Activated naive CD4-positive, alpha-beta T cell treated with anti-CD3 and anti-CD28 coated beads for 36 hours (primary cell): ENCODE measurements around the gene ALDH3A2. TPM values are rescaled to one million over a fixed set of nuclear protein-coding genes. Genes with fewer than 3 reads are reported as not detected.
"Not testable (repeated sequence)": the region's sequence is repeated elsewhere in the genome, so short reads cannot be mapped to it uniquely, and the experiment has no call there.

ENCODE experiments used
- CTCF ChIA-PET: fragments of 350-600 bp; sonication (Branson Sonifier 250); formaldehyde crosslinking; loops from one replicate; lab custom pipeline; 2021; ENCODE audit warnings: antibody characterized with exemption; lab: Charles Lee
- DNase-seq: peaks from one replicate; pipeline ENCODE4 v3.0.0-alpha.2; 2020
- H3K27ac Mint-ChIP-seq: one replicate; pipeline ENCODE4 v1.8.0; 2021; ENCODE audit warnings: mild to moderate bottlenecking, mixed read lengths
- H3K27me3 Mint-ChIP-seq: one replicate; pipeline ENCODE4 v1.8.0; 2021; ENCODE audit warnings: low read depth, mixed read lengths
- H3K36me3 Mint-ChIP-seq: one replicate; pipeline ENCODE4 v1.8.0; 2021; ENCODE audit warnings: low read depth, mixed read lengths
- H3K4me1 Mint-ChIP-seq: one replicate; pipeline ENCODE4 v1.8.0; 2021; ENCODE audit warnings: low read depth, mixed read lengths
- H3K4me3 Mint-ChIP-seq: one replicate; pipeline ENCODE4 v1.8.0; 2021; ENCODE audit warnings: mild to moderate bottlenecking, moderate library complexity, mixed read lengths
- H3K9me3 Mint-ChIP-seq: one replicate; pipeline ENCODE4 v1.8.0; 2021; ENCODE audit warnings: mixed read lengths
- intact Hi-C: fragments of 100-400 bp; cut with micrococcal nuclease; formaldehyde crosslinking; loops from one replicate; pipeline ENCODE4 v1.15.1; 2023
- total RNA-seq, 2 experiments: library from RNA; stranded (reverse); gene quantifications; one replicate each; pipeline ENCODE4 v1.2.3, GENCODE V29; 2021

ALDH3A2 gene
- total RNA-seq, 2 experiments from 2014 or later = 21.0 to 22.3 TPM

GRCh38 chr17:19669680-19670079 is 21.1 kb downstream of the ALDH3A2 start:
- CTCF ChIA-PET = interaction anchor here (0.6 kb wide), 1 partner anchor 265 kb away, joined by 3 read pairs; no protein-coding TSS in a partner anchor
- H3K36me3 Mint-ChIP-seq, H3K4me1 Mint-ChIP-seq, H3K27ac Mint-ChIP-seq, DNase-seq, H3K9me3 Mint-ChIP-seq, intact Hi-C loops, H3K27me3 Mint-ChIP-seq, H3K4me3 Mint-ChIP-seq: not testable (repeated sequence)

- H3K36me3 Mint-ChIP-seq = peaks cover 13% of the 10 kb centered on the region
- DNase-seq = no peak
- CTCF ChIA-PET = interaction anchor here (0.6 kb wide), 1 partner anchor 305 kb away, joined by 3 read pairs; no protein-coding TSS in a partner anchor
- intact Hi-C loops = no loop called here
- no peaks in the 10 kb centered on the region for H3K9me3 Mint-ChIP-seq
- no peak overlapping the region for H3K27ac Mint-ChIP-seq
- no peaks in the 10 kb centered on the region for H3K4me1 Mint-ChIP-seq
- H3K4me3 Mint-ChIP-seq = no peak overlapping the region
- H3K27me3 Mint-ChIP-seq = no peaks in the 10 kb centered on the region
Observed at GRCh38 chr17:19670908-19671307, 22.4 kb downstream of the ALDH3A2 start.

GRCh38 chr17:19671433-19671832 is 22.9 kb downstream of the ALDH3A2 start:
- CTCF ChIA-PET = interaction anchor here (0.6 kb wide), 1 partner anchor 306 kb away, joined by 3 read pairs; no protein-coding TSS in a partner anchor
- H3K9me3 Mint-ChIP-seq = no peaks in the 10 kb centered on the region
- no peaks in the 10 kb centered on the region for H3K27me3 Mint-ChIP-seq
- intact Hi-C loops = no loop called here
- H3K4me1 Mint-ChIP-seq = no peaks in the 10 kb centered on the region
- no peak overlapping the region for H3K27ac Mint-ChIP-seq
- H3K36me3 Mint-ChIP-seq = peaks cover 15% of the 10 kb centered on the region
- no peak for DNase-seq
- no peak overlapping the region for H3K4me3 Mint-ChIP-seq

- no peaks in the 10 kb centered on the region for H3K4me1 Mint-ChIP-seq
- no peak overlapping the region for H3K27ac Mint-ChIP-seq
- H3K27me3 Mint-ChIP-seq = no peaks in the 10 kb centered on the region
- H3K9me3 Mint-ChIP-seq = no peaks in the 10 kb centered on the region
- DNase-seq = no peak
- no peak overlapping the region for H3K4me3 Mint-ChIP-seq
- H3K36me3 Mint-ChIP-seq = peaks cover 15% of the 10 kb centered on the region
- intact Hi-C loops = no loop called here
- CTCF ChIA-PET = interaction anchor here (1.2 kb wide), 1 partner anchor 95 kb away, joined by 3 read pairs; no protein-coding TSS in a partner anchor
Observed at GRCh38 chr17:19672009-19672750, 23.6 kb downstream of the ALDH3A2 start.

- Mint-ChIP-seq H3K36me3 (peaks cover 15% of the 10 kb centered on the region), H3K4me3 (no peak overlapping the region), H3K27me3 (no peaks in the 10 kb centered on the region), H3K27ac (no peak overlapping the region), H3K4me1 (no peaks in the 10 kb centered on the region), H3K9me3 (no peaks in the 10 kb centered on the region)
- CTCF ChIA-PET = no interaction called here
- intact Hi-C loops = no loop called here
- no peak for DNase-seq
Observed at GRCh38 chr17:19673623-19674022, 25.1 kb downstream of the ALDH3A2 start.

- H3K9me3 Mint-ChIP-seq = no peaks in the 10 kb centered on the region
- no peak overlapping the region for H3K4me3 Mint-ChIP-seq
- DNase-seq = no peak
- intact Hi-C loops = no loop called here
- no peak overlapping the region for H3K27ac Mint-ChIP-seq
- peaks cover 15% of the 10 kb centered on the region for H3K36me3 Mint-ChIP-seq
- CTCF ChIA-PET = no interaction called here
- H3K4me1 Mint-ChIP-seq = no peaks in the 10 kb centered on the region
- no peaks in the 10 kb centered on the region for H3K27me3 Mint-ChIP-seq
Observed at GRCh38 chr17:19676896-19677295, 28.3 kb downstream of the ALDH3A2 start.

- CTCF ChIA-PET = no interaction called here
- H3K9me3 Mint-ChIP-seq = no peaks in the 10 kb centered on the region
- intact Hi-C loops = no loop called here
- H3K36me3 Mint-ChIP-seq = peaks cover 10% of the 10 kb centered on the region
- no peak overlapping the region for H3K4me3 Mint-ChIP-seq
- no peaks in the 10 kb centered on the region for H3K4me1 Mint-ChIP-seq
- H3K27ac Mint-ChIP-seq = no peak overlapping the region
- H3K27me3 Mint-ChIP-seq = no peaks in the 10 kb centered on the region
- no peak for DNase-seq
Observed at GRCh38 chr17:19677736-19678379, 29.3 kb downstream of the ALDH3A2 start.

- CTCF ChIA-PET = no interaction called here
- no peak overlapping the region for H3K4me3 Mint-ChIP-seq
- DNase-seq = no peak
- peaks cover 10% of the 10 kb centered on the region for H3K36me3 Mint-ChIP-seq
- H3K27me3 Mint-ChIP-seq = no peaks in the 10 kb centered on the region
- H3K27ac Mint-ChIP-seq = no peak overlapping the region
- no peaks in the 10 kb centered on the region for H3K9me3 Mint-ChIP-seq
- no peaks in the 10 kb centered on the region for H3K4me1 Mint-ChIP-seq
- intact Hi-C loops = no loop called here
Observed at GRCh38 chr17:19678581-19679453, 30.3 kb downstream of the ALDH3A2 start.

- CTCF ChIA-PET = no interaction called here
- Mint-ChIP-seq H3K4me1 (no peaks in the 10 kb centered on the region), H3K27me3 (no peaks in the 10 kb centered on the region), H3K9me3 (no peaks in the 10 kb centered on the region), H3K27ac (no peak overlapping the region), H3K4me3 (no peak overlapping the region), H3K36me3 (peaks cover 2% of the 10 kb centered on the region)
- DNase-seq = no peak
- intact Hi-C loops = no loop called here
Observed at GRCh38 chr17:19683117-19683516, 34.6 kb downstream of the ALDH3A2 start.

GRCh38 chr17:19684909-19685580 is 36.5 kb downstream of the ALDH3A2 start:
- DNase-seq, H3K27me3 Mint-ChIP-seq, H3K36me3 Mint-ChIP-seq, H3K9me3 Mint-ChIP-seq, CTCF ChIA-PET, H3K4me3 Mint-ChIP-seq, intact Hi-C loops, H3K27ac Mint-ChIP-seq, H3K4me1 Mint-ChIP-seq: not testable (repeated sequence)

GRCh38 chr17:19686400-19687090 is 38.0 kb downstream of the ALDH3A2 start:
- Mint-ChIP-seq H3K4me1 (no peaks in the 10 kb centered on the region), H3K27ac (no peak overlapping the region), H3K27me3 (no peaks in the 10 kb centered on the region), H3K4me3 (no peak overlapping the region), H3K9me3 (no peaks in the 10 kb centered on the region), H3K36me3 (peaks cover 1% of the 10 kb centered on the region)
- intact Hi-C loops = no loop called here
- DNase-seq = no peak
- CTCF ChIA-PET = interaction anchor here (0.7 kb wide), 1 partner anchor 12 kb away, joined by 3 read pairs; no protein-coding TSS in a partner anchor
